Smooth muscle cell (in vitro differentiated cells): ENCODE measurements around the gene AXIN1. TPM values are rescaled to one million over a fixed set of nuclear protein-coding genes. Genes with fewer than 3 reads are reported as not detected.
"Not testable (repeated sequence)": the region's sequence is repeated elsewhere in the genome, so short reads cannot be mapped to it uniquely, and the experiment has no call there.

ENCODE experiments used
- DNase-seq: peaks from one replicate; lab custom pipeline; 2025; ENCODE audit not compliant: unreplicated experiment; lab: John Stamatoyannopoulos, UW
- H2AFZ ChIP-seq: fragments of 200-600 bp; sonication (generic); 2 replicates; pipeline ENCODE4 v1.6.0; 2016; ENCODE audit warnings: antibody characterized with exemption, low read depth, mild to moderate bottlenecking
- H3F3A ChIP-seq: fragments of 200-600 bp; sonication (generic); 2 replicates; pipeline ENCODE4 v1.6.0; 2017; ENCODE audit warnings: antibody characterized with exemption, low read depth
- H3K27ac ChIP-seq: fragments of 200-600 bp; sonication (generic); 2 replicates; pipeline ENCODE4 v1.5.1; 2016; ENCODE audit warnings: low read depth, mild to moderate bottlenecking
- H3K27me3 ChIP-seq: fragments of 200-600 bp; sonication (generic); 2 replicates; pipeline ENCODE4 v1.6.1; 2016; ENCODE audit warnings: low read depth, mild to moderate bottlenecking
- H3K36me3 ChIP-seq: fragments of 200-600 bp; sonication (generic); 2 replicates; pipeline ENCODE4 v1.5.1; 2016; ENCODE audit warnings: low read depth
- H3K4me1 ChIP-seq: fragments of 200-600 bp; sonication (generic); 2 replicates; pipeline ENCODE4 v1.5.1; 2016; ENCODE audit warnings: low read depth
- H3K4me2 ChIP-seq: fragments of 200-600 bp; sonication (generic); 2 replicates; pipeline ENCODE4 v1.6.0; 2016; ENCODE audit warnings: mild to moderate bottlenecking
- H3K4me3 ChIP-seq: fragments of 200-600 bp; sonication (generic); 2 replicates; pipeline ENCODE4 v1.5.1; 2016; ENCODE audit warnings: mild to moderate bottlenecking
- H3K79me2 ChIP-seq: fragments of 200-600 bp; sonication (generic); 2 replicates; pipeline ENCODE4 v1.6.0; 2016; ENCODE audit warnings: low read depth, mild to moderate bottlenecking
- H3K9ac ChIP-seq: fragments of 200-600 bp; sonication (generic); 2 replicates; pipeline ENCODE4 v1.6.0; 2016; ENCODE audit warnings: low read depth
- H3K9me3 ChIP-seq: fragments of 200-600 bp; sonication (generic); replicated peaks from 2 replicates; pipeline ENCODE4 v1.5.1; 2016; ENCODE audit warnings: low read depth
- H4K20me1 ChIP-seq: fragments of 200-600 bp; sonication (generic); 2 replicates; pipeline ENCODE4 v1.6.0; 2016; ENCODE audit warnings: low read depth
- WGBS: methylation state at CpG from one replicate; pipeline ENCODE4 v1.1.7; 2016; ENCODE audit warnings: low lambda C conversion rate; 5-methylcytosine and 5-hydroxymethylcytosine counted together
- polyA plus RNA-seq: library from polyadenylated mRNA; unstranded; fragments of >200 nt; fragmentation: Nextera tagmentation; extraction: Ambion mirVana; gene quantifications from 2 replicates; pipeline ENCODE4 v1.2.1, GENCODE V29; 2016
- total RNA-seq: library from RNA; depleted of rRNA; stranded (reverse); fragments of >200 nt; gene quantifications from 2 replicates; pipeline ENCODE4 v1.2.3, GENCODE V29; 2014
- TF ChIP-seq, protein P1 (sequence below): fragments of 200-600 bp; sonication (generic); IDR thresholded peaks from 2 replicates; pipeline ENCODE4 v1.5.1; 2017; ENCODE audit warnings: borderline replicate concordance, mild to moderate bottlenecking, antibody characterized with exemption; ENCODE audit not compliant: insufficient read depth, poor library complexity, severe bottlenecking

AXIN1 gene
- total and polyA plus RNA-seq, 2 experiments from 2014 or later = 13.0 to 15.0 TPM

DNA sequence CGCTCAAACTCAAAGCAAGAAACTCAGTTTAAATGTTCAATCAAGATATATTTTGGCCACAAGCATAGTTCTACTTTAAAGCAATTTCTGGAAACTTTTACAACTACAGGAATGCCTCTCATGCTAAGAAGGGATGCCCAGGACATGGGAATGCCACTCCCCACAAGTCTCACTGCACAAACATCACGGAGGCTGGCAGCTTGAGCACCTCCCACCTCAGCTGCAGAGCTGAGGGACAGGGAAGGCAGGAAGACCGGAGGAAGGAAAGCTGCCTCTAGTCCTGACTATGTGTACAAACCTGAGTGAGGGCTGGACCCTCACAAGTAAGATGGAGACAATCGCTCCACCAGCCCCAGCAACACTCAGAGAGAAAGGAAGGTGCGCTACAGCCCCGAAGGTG lies 5.3 kb downstream of the AXIN1 start:
- Histone ChIP-seq H3K27me3 (no peaks in the 10 kb centered on the region), H3K9ac (no peak overlapping the region), H3K4me3 (no peak overlapping the region), H3K27ac (no peak overlapping the region), H2AFZ (no peak overlapping the region), H3K79me2 (peaks cover 87% of the 10 kb centered on the region), H4K20me1 (peaks cover 95% of the 10 kb centered on the region), H3K4me1 (peaks cover 7% of the 10 kb centered on the region), H3K36me3 (no peaks in the 10 kb centered on the region), H3K9me3 (no peaks in the 10 kb centered on the region), H3F3A (peaks cover 9% of the 10 kb centered on the region), H3K4me2 (no peak overlapping the region)
- DNase-seq = no peak
- TF ChIP-seq, protein P1, sequence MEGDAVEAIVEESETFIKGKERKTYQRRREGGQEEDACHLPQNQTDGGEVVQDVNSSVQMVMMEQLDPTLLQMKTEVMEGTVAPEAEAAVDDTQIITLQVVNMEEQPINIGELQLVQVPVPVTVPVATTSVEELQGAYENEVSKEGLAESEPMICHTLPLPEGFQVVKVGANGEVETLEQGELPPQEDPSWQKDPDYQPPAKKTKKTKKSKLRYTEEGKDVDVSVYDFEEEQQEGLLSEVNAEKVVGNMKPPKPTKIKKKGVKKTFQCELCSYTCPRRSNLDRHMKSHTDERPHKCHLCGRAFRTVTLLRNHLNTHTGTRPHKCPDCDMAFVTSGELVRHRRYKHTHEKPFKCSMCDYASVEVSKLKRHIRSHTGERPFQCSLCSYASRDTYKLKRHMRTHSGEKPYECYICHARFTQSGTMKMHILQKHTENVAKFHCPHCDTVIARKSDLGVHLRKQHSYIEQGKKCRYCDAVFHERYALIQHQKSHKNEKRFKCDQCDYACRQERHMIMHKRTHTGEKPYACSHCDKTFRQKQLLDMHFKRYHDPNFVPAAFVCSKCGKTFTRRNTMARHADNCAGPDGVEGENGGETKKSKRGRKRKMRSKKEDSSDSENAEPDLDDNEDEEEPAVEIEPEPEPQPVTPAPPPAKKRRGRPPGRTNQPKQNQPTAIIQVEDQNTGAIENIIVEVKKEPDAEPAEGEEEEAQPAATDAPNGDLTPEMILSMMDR = no peak
- 95% methylated on average over 6 of the region's 6 CpGs for WGBS

DNA sequence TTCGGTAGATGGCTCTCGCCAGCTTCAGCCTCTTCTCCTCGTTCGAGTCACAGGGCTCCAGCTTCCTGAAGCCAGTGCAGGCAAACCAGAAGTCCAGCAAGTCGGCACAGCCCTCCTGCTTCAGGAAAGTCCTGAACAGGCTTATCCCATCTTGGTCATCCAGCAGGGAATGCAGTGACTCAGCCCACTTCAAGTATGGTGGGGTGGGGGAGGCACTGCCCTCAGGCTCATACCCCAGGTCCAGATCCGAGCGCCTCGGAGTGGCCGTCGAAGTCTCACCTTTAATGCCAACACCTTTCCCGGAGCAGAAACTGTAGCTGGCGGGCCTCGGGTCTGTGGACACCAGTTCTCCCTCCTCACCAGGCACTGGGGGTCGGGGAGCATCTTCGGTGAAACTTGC lies 5.9 kb downstream of the AXIN1 start:
- TF ChIP-seq, protein P1 = no peak
- H3F3A ChIP-seq = peaks cover 9% of the 10 kb centered on the region
- peak overlapping the region; percentile 6 for H3K9ac ChIP-seq
- peaks cover 94% of the 10 kb centered on the region for H4K20me1 ChIP-seq
- no peak overlapping the region for H3K4me3 ChIP-seq
- peak overlapping the region; percentile 67 for H3K4me2 ChIP-seq
- H3K27me3 ChIP-seq = no peaks in the 10 kb centered on the region
- H3K4me1 ChIP-seq = peaks cover 5% of the 10 kb centered on the region
- no peaks in the 10 kb centered on the region for H3K9me3 ChIP-seq
- peak overlapping the region; percentile 55 for H3K27ac ChIP-seq
- no peak overlapping the region for H2AFZ ChIP-seq
- H3K79me2 ChIP-seq = peaks cover 86% of the 10 kb centered on the region
- no peak for DNase-seq
- H3K36me3 ChIP-seq = no peaks in the 10 kb centered on the region
- 57% methylated on average over 15 of the region's 15 CpGs for WGBS

DNA sequence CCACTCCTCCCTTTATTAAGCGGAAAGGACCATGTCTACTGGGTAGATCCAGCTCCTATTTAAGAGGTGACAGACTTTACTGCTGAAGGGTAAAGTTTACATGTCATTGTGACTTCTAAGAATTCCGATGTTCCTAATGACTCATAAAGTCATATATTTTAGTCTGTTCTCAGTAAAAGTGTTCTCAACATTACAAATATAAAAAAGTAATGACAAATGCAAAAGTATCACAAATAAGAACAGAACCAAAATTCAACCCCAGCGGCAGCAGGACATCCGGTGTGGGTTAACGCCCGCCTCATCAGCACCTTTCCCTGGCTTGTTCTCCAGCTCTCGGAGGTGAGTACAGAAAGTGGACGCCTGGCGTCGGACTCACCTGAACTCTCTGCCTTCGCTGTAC lies 6.8 kb downstream of the AXIN1 start:
- DNase-seq = no peak
- Histone ChIP-seq H3K9me3 (no peaks in the 10 kb centered on the region), H3K4me3 (no peak overlapping the region), H3K4me2 (peak overlapping the region; percentile 67), H3K9ac (no peak overlapping the region), H3K27ac (peak overlapping the region; percentile 55), H4K20me1 (peaks cover 94% of the 10 kb centered on the region), H2AFZ (no peak overlapping the region), H3K4me1 (no peaks in the 10 kb centered on the region), H3K27me3 (no peaks in the 10 kb centered on the region), H3K36me3 (no peaks in the 10 kb centered on the region), H3K79me2 (peaks cover 86% of the 10 kb centered on the region), H3F3A (peaks cover 9% of the 10 kb centered on the region)
- 98% methylated on average over 11 of the region's 11 CpGs for WGBS
- TF ChIP-seq, protein P1 = no peak

DNA sequence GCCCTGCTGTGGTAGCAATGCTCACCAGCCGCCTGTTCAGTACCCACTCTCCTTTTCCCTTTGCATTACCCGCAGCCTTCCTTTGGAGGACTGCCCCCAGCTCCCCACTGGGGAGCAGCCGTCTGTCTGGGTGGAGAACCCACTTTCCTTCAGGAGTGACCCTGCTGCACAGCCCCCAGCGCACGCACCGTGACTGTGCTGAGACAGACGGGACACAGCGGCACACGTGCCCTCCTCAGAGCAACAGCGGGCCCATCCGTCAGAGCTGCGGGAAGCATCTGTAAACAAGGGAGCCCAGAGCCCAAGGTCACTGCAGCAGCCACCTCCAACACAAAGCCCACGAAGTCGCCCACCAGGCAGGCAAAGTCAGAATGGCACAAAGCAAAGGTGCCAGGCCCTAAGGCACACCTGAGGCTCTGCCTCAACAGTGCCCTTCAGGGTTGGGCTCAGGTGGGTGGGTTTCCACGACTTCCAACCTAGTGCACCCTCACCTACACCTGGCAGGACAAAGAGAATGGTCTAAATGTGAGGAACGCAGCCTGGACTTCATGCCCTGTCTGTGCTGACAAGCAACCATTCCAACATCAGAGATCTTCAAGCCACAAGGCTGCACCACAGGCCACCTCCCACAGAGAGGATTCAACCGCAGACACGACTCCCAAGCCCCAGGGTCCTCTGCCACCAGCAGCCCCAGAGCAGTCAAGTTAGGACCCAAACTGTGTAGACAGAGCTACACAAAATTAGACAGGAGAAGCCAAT lies 9.9 kb downstream of the AXIN1 start:
- no peaks in the 10 kb centered on the region for H3K36me3 ChIP-seq
- peaks cover 9% of the 10 kb centered on the region for H3F3A ChIP-seq
- no peak overlapping the region for H2AFZ ChIP-seq
- H3K27ac ChIP-seq = no peak overlapping the region
- peaks cover 87% of the 10 kb centered on the region for H3K79me2 ChIP-seq
- no peaks in the 10 kb centered on the region for H3K4me1 ChIP-seq
- H3K27me3 ChIP-seq = no peaks in the 10 kb centered on the region
- no peak overlapping the region for H3K4me3 ChIP-seq
- WGBS = 95% methylated on average over 18 of the region's 18 CpGs
- H3K4me2 ChIP-seq = no peak overlapping the region
- H3K9me3 ChIP-seq = no peaks in the 10 kb centered on the region
- H3K9ac ChIP-seq = no peak overlapping the region
- H4K20me1 ChIP-seq = peaks cover 94% of the 10 kb centered on the region
- TF ChIP-seq, protein P1 = no peak
- no peak for DNase-seq

DNA sequence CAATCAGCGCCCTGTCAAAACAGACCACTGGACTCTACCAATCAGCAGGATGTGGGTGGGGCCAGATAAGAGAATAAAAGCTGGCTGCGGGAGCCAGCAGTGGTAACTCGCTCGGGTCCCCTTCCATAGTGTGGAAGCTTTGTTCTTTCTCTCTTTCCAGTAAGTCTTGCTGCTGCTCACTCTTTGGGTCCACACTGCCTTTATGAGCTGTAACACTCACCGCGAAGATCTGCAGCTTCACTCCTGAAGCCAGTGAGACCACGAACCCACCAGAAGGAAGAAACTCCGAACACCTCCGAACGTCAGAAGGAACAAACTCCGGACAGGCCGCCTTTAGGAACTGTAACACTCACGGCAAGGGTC lies 10.6 kb downstream of the AXIN1 start:
- H3K27ac ChIP-seq, DNase-seq, H2AFZ ChIP-seq, H3K36me3 ChIP-seq, H3K4me3 ChIP-seq, H3K9me3 ChIP-seq, H3K4me2 ChIP-seq, H3K9ac ChIP-seq, H3F3A ChIP-seq, H3K4me1 ChIP-seq, H3K27me3 ChIP-seq: not testable (repeated sequence)
- WGBS = 93% methylated on average over 13 of the region's 13 CpGs
- Histone ChIP-seq H3K79me2 (peaks cover 87% of the 10 kb centered on the region), H4K20me1 (peaks cover 94% of the 10 kb centered on the region)
